ENCODE results near the gene KHDC1. TPM values are rescaled to one million over a fixed set of nuclear protein-coding genes. Genes with fewer than 3 reads are reported as not detected.
"Not testable (repeated sequence)": the region's sequence is repeated elsewhere in the genome, so short reads cannot be mapped to it uniquely, and the experiment has no call there.

KHDC1 gene
- total RNA-seq, 4 donors from 2014 or later = 0.57 to 9.1 (median 1.3) TPM; not detected in 1

DNA sequence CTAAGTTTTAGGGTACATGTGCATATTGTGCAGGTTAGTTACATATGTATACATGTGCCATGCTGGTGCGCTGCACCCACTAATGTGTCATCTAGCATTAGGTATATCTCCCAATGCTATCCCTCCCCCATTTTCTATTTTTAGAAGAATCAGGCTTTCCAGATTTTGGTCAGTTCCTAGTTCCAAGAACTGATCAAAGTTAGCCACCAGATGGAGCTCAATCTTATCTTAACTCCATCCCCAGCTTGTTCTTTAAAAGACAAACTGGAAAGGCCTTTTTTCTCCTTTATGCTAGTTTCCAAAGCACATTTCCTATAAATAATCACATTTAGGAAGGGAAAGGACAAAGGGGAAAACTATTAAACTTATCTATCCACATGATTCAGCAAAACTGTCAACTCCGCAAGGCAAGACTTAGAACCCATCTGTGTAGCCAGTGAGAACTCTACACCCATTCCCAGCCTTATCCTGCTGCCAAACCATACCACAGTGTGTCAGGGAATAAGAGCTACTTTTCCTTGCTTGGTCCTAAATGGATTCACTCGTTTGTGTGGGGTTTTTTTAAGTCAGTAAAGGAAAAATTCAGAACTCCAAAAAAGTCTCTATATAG is 22.8 kb upstream of the KHDC1 start:
- H3K27ac ChIP-seq = no peak overlapping the region
- no peak for DNase-seq
- H3K27me3 ChIP-seq = no peaks in the 10 kb centered on the region
- no peak overlapping the region for H3K4me3 ChIP-seq
- TF ChIP-seq, protein P1, sequence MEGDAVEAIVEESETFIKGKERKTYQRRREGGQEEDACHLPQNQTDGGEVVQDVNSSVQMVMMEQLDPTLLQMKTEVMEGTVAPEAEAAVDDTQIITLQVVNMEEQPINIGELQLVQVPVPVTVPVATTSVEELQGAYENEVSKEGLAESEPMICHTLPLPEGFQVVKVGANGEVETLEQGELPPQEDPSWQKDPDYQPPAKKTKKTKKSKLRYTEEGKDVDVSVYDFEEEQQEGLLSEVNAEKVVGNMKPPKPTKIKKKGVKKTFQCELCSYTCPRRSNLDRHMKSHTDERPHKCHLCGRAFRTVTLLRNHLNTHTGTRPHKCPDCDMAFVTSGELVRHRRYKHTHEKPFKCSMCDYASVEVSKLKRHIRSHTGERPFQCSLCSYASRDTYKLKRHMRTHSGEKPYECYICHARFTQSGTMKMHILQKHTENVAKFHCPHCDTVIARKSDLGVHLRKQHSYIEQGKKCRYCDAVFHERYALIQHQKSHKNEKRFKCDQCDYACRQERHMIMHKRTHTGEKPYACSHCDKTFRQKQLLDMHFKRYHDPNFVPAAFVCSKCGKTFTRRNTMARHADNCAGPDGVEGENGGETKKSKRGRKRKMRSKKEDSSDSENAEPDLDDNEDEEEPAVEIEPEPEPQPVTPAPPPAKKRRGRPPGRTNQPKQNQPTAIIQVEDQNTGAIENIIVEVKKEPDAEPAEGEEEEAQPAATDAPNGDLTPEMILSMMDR (IDR thresholded peaks at IDR 0.05) = peak in 3 of 6 experiments; percentile 26 to 41 (median 36)
- no peak for TF ChIP-seq POLR2A (IDR thresholded peaks at IDR 0.05)
- H3K4me1 ChIP-seq = no peaks in the 10 kb centered on the region
- no peaks in the 10 kb centered on the region for H3K9me3 ChIP-seq
- no peaks in the 10 kb centered on the region for H3K36me3 ChIP-seq

- no peaks in the 10 kb centered on the region for H3K4me1 ChIP-seq
- H3K9me3 ChIP-seq = no peaks in the 10 kb centered on the region
- no peak overlapping the region for H3K27ac ChIP-seq
- no peak overlapping the region for H3K4me3 ChIP-seq
- no peak for TF ChIP-seq POLR2A (IDR thresholded peaks at IDR 0.05)
- TF ChIP-seq, protein P1 (IDR thresholded peaks at IDR 0.05) = no peak
- H3K27me3 ChIP-seq = no peaks in the 10 kb centered on the region
- no peaks in the 10 kb centered on the region for H3K36me3 ChIP-seq
- no peak for DNase-seq
Observed at GRCh38 chr6:73282871-73283270, 19.9 kb upstream of the KHDC1 start.

DNA sequence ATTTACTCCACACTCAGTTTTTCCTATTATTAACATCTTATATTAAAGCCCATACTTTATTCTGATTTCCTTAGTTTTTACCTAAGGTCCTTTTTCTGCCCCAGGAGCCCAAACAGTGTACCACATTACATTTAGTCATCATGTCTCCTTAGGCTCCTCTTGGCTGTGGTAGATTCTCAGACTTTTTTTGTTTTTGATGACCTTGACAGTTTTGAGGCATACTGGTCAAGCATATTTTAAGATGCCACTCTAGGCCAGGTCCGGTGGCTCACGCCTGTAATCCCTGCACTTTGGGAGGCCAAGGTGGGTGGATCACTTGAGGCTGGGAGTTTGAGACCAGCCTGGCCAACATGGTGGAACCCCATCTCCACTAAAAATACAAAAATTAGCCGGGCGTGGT is 18.7 kb upstream of the KHDC1 start:
- not testable (repeated sequence) for H3K27me3 ChIP-seq, H3K27ac ChIP-seq, H3K4me1 ChIP-seq, H3K9me3 ChIP-seq, H3K36me3 ChIP-seq, DNase-seq, H3K4me3 ChIP-seq

DNA sequence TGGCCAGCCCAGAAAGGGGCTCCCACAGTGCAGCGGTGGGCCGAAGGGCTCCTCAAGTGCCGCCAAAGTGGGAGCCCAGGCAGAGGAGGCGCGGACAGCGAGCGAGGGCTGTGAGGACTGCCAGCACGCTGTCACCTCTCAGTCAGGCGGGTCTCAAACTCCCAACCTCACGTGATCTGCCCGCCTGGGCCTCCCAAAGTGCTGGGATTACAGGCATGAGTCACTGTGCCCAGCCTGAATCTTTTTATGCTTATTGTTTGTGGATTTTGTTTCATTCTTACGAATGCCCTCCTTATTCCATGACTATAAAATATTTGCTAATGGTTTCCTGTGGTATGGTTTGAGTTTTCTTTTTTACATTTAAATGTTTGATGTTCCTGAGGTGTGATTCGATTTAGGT is 6.3 kb upstream of the KHDC1 start:
- not testable (repeated sequence) for H3K9me3 ChIP-seq, H3K36me3 ChIP-seq, H3K4me3 ChIP-seq, DNase-seq, H3K27me3 ChIP-seq, H3K4me1 ChIP-seq, H3K27ac ChIP-seq

GRCh38 chr6:73268896-73269295 is 5.9 kb upstream of the KHDC1 start:
- DNase-seq, H3K36me3 ChIP-seq, H3K9me3 ChIP-seq, H3K4me3 ChIP-seq, H3K4me1 ChIP-seq, H3K27ac ChIP-seq, H3K27me3 ChIP-seq: not testable (repeated sequence)

GRCh38 chr6:73264446-73264845 is 1.4 kb upstream of the KHDC1 start:
- no peak for DNase-seq
- Histone ChIP-seq H3K4me1 (no peaks in the 10 kb centered on the region), H3K27me3 (no peaks in the 10 kb centered on the region), H3K4me3 (no peak overlapping the region), H3K36me3 (no peaks in the 10 kb centered on the region), H3K27ac (no peak overlapping the region), H3K9me3 (no peaks in the 10 kb centered on the region)
- no peak for TF ChIP-seq POLR2A (IDR thresholded peaks at IDR 0.05)
- TF ChIP-seq, protein P1 (IDR thresholded peaks at IDR 0.05) = no peak

DNA sequence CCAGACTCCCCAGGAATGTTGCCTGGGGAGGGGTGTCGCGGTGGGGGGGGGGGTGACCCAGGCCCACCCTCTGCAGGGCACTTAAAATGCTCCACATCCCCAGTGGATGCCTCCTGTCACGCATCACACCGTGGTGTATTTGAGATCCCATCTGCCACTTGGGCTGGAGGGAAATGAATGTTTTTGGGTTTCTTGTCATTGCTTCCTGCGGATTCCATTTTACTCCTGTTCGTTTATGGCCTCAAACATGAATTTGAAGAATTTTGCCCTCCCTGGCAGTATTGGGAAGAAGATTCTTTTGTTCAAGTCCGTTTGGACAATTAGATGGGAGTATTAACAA is 544 bp upstream of the KHDC1 start:
- Histone ChIP-seq H3K36me3 (no peaks in the 10 kb centered on the region), H3K4me3 (peak overlapping the region; percentile 56 to 70 (median 66)), H3K27ac (peak overlapping the region in 3 of 4 donors; percentile 63 to 68 (median 66)), H3K4me1 (no peaks in the 10 kb centered on the region), H3K9me3 (no peaks in the 10 kb centered on the region), H3K27me3 (no peaks in the 10 kb centered on the region)
- no peak for DNase-seq
- TF ChIP-seq POLR2A (IDR thresholded peaks at IDR 0.05) = no peak
- TF ChIP-seq, protein P1 (IDR thresholded peaks at IDR 0.05) = no peak

All from Peyer's patch (tissue), 4 donors.